Smooth muscle cell (in vitro differentiated cells): ENCODE results near the gene NPB. TPM values are rescaled to one million over a fixed set of nuclear protein-coding genes. Genes with fewer than 3 reads are reported as not detected.

Source experiments
- DNase-seq: peaks from one replicate; lab custom pipeline; 2025; ENCODE audit not compliant: unreplicated experiment; lab: John Stamatoyannopoulos, UW
- H2AFZ ChIP-seq: fragments of 200-600 bp; sonication (generic); 2 replicates; pipeline ENCODE4 v1.6.0; 2016; ENCODE audit warnings: antibody characterized with exemption, low read depth, mild to moderate bottlenecking
- H3F3A ChIP-seq: fragments of 200-600 bp; sonication (generic); 2 replicates; pipeline ENCODE4 v1.6.0; 2017; ENCODE audit warnings: antibody characterized with exemption, low read depth
- H3K27ac ChIP-seq: fragments of 200-600 bp; sonication (generic); 2 replicates; pipeline ENCODE4 v1.5.1; 2016; ENCODE audit warnings: low read depth, mild to moderate bottlenecking
- H3K27me3 ChIP-seq: fragments of 200-600 bp; sonication (generic); 2 replicates; pipeline ENCODE4 v1.6.1; 2016; ENCODE audit warnings: low read depth, mild to moderate bottlenecking
- H3K36me3 ChIP-seq: fragments of 200-600 bp; sonication (generic); 2 replicates; pipeline ENCODE4 v1.5.1; 2016; ENCODE audit warnings: low read depth
- H3K4me1 ChIP-seq: fragments of 200-600 bp; sonication (generic); 2 replicates; pipeline ENCODE4 v1.5.1; 2016; ENCODE audit warnings: low read depth
- H3K4me2 ChIP-seq: fragments of 200-600 bp; sonication (generic); 2 replicates; pipeline ENCODE4 v1.6.0; 2016; ENCODE audit warnings: mild to moderate bottlenecking
- H3K4me3 ChIP-seq: fragments of 200-600 bp; sonication (generic); 2 replicates; pipeline ENCODE4 v1.5.1; 2016; ENCODE audit warnings: mild to moderate bottlenecking
- H3K79me2 ChIP-seq: fragments of 200-600 bp; sonication (generic); 2 replicates; pipeline ENCODE4 v1.6.0; 2016; ENCODE audit warnings: low read depth, mild to moderate bottlenecking
- H3K9ac ChIP-seq: fragments of 200-600 bp; sonication (generic); 2 replicates; pipeline ENCODE4 v1.6.0; 2016; ENCODE audit warnings: low read depth
- H3K9me3 ChIP-seq: fragments of 200-600 bp; sonication (generic); replicated peaks from 2 replicates; pipeline ENCODE4 v1.5.1; 2016; ENCODE audit warnings: low read depth
- H4K20me1 ChIP-seq: fragments of 200-600 bp; sonication (generic); 2 replicates; pipeline ENCODE4 v1.6.0; 2016; ENCODE audit warnings: low read depth
- WGBS: methylation state at CpG from one replicate; pipeline ENCODE4 v1.1.7; 2016; ENCODE audit warnings: low lambda C conversion rate; 5-methylcytosine and 5-hydroxymethylcytosine counted together
- polyA plus RNA-seq: library from polyadenylated mRNA; unstranded; fragments of >200 nt; fragmentation: Nextera tagmentation; extraction: Ambion mirVana; gene quantifications from 2 replicates; pipeline ENCODE4 v1.2.1, GENCODE V29; 2016
- total RNA-seq: library from RNA; depleted of rRNA; stranded (reverse); fragments of >200 nt; gene quantifications from 2 replicates; pipeline ENCODE4 v1.2.3, GENCODE V29; 2014
- TF ChIP-seq, protein P1 (sequence below): fragments of 200-600 bp; sonication (generic); IDR thresholded peaks from 2 replicates; pipeline ENCODE4 v1.5.1; 2017; ENCODE audit warnings: borderline replicate concordance, mild to moderate bottlenecking, antibody characterized with exemption; ENCODE audit not compliant: insufficient read depth, poor library complexity, severe bottlenecking

Gene NPB
- total and polyA plus RNA-seq, 2 experiments from 2014 or later, result 7.9 to 14.4 TPM

DNA sequence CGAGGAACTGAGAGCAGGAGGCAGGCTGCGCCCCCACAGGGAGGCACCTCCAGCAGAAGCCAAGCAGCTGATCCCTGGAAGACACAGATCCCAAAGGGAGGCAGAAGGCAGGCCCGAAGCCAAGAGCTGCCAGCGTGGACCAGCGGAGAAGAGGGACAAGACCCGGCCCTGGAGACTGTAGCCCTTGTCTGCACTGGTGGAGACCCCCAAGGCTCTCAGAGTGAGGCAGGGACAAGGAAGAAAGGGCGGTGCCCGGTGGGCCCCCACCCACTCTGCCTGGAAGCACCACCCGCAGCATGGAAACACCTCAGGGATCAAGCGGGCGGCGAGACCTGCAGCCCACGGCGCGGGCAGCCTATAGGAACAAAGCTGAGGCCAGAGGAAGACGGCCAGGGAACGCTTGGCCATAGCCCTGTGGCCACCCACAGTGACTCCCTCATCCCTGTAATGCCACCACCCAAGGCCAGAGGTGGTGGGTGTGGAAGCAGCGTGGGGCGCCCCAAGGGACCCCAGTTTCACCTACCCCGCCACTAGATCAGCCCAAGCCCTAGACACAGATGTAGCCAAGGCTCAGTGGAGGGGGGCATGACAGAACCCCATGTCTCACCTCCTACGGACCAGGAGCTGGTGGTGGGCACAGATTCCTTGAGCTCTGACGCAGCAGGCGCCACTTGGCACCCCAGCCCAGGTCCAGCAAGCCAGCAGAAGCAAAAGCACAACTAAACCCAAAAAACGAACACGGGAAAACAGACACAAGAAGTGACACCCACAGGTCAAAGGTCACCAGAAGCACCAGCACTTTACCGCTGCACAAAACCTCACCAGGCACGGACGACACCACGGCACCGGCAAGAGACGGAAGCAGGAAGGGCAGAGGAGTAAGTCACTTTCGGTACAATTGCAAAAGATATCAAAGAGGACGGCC, 18.8 kb downstream of the NPB start:
- no peak overlapping the region for H3K9ac ChIP-seq
- no peak overlapping the region for H3K27ac ChIP-seq
- TF ChIP-seq, protein P1, sequence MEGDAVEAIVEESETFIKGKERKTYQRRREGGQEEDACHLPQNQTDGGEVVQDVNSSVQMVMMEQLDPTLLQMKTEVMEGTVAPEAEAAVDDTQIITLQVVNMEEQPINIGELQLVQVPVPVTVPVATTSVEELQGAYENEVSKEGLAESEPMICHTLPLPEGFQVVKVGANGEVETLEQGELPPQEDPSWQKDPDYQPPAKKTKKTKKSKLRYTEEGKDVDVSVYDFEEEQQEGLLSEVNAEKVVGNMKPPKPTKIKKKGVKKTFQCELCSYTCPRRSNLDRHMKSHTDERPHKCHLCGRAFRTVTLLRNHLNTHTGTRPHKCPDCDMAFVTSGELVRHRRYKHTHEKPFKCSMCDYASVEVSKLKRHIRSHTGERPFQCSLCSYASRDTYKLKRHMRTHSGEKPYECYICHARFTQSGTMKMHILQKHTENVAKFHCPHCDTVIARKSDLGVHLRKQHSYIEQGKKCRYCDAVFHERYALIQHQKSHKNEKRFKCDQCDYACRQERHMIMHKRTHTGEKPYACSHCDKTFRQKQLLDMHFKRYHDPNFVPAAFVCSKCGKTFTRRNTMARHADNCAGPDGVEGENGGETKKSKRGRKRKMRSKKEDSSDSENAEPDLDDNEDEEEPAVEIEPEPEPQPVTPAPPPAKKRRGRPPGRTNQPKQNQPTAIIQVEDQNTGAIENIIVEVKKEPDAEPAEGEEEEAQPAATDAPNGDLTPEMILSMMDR, result no peak
- H3F3A ChIP-seq, result peaks cover 4% of the 10 kb centered on the region
- no peaks in the 10 kb centered on the region for H3K27me3 ChIP-seq
- DNase-seq, result no peak
- H3K79me2 ChIP-seq, result peaks cover 90% of the 10 kb centered on the region
- peaks cover 91% of the 10 kb centered on the region for H4K20me1 ChIP-seq
- no peak overlapping the region for H3K4me2 ChIP-seq
- H3K4me3 ChIP-seq, result no peak overlapping the region
- no peak overlapping the region for H2AFZ ChIP-seq
- H3K36me3 ChIP-seq, result no peaks in the 10 kb centered on the region
- H3K4me1 ChIP-seq, result peaks cover 23% of the 10 kb centered on the region
- WGBS, result 94% methylated on average over 33 of the region's 33 CpGs
- no peaks in the 10 kb centered on the region for H3K9me3 ChIP-seq

DNA sequence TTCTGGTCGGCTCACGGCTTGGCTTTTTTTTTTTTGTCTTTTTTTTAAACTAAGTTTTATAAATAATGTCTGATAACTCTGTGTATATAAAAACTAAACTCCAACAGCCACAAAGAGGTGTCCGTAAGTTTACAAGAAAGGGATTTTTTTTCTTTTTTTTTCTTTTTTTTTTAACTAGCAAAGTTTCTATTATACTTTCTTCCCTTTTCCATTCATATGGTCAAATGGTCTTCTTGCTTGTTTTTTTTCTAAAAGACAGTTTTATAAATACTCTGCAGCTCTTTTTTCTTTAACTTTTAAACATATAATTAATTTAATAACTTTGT, 19.5 kb downstream of the NPB start:
- DNase-seq, result no peak
- H3F3A ChIP-seq, result peaks cover 8% of the 10 kb centered on the region
- peaks cover 93% of the 10 kb centered on the region for H3K79me2 ChIP-seq
- 97% methylated on average over 3 of the region's 3 CpGs for WGBS
- no peak overlapping the region for H3K27ac ChIP-seq
- no peak overlapping the region for H3K4me3 ChIP-seq
- H3K4me2 ChIP-seq, result no peak overlapping the region
- TF ChIP-seq, protein P1, result no peak
- H3K9ac ChIP-seq, result no peak overlapping the region
- H3K27me3 ChIP-seq, result no peaks in the 10 kb centered on the region
- no peaks in the 10 kb centered on the region for H3K9me3 ChIP-seq
- peaks cover 93% of the 10 kb centered on the region for H4K20me1 ChIP-seq
- peaks cover 29% of the 10 kb centered on the region for H3K4me1 ChIP-seq
- no peak overlapping the region for H2AFZ ChIP-seq
- no peaks in the 10 kb centered on the region for H3K36me3 ChIP-seq

DNA sequence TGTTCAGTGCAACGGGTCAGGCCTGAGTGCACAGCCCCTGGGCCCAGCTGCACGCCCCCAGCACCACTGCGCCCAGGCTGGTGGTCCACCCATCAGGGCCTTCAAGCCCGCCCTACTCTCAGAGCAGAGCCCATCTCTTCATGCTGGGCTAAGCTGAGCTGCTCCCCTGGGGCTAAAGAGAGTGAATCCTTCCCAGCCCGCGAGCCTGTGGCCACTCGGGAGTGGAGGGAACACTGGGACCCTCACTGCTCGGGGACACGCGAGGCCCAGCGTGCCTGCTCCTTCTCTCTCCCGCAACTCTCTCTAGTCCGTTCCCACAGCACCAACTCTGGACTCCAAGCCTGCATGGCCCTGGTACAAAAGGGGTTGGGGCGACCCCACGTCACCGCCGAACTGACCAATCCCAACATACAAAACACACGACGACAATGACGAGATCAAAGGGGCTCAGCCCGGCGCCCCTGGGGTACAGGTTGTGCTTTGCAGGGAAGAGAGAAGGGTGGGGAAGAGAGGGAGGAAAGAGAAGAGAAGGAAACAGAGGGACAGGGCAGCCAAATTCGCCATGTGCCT, 20.0 kb downstream of the NPB start:
- Histone ChIP-seq H3K36me3 (no peaks in the 10 kb centered on the region), H3K9ac (no peak overlapping the region), H4K20me1 (peaks cover 90% of the 10 kb centered on the region), H3F3A (peaks cover 14% of the 10 kb centered on the region), H3K4me3 (no peak overlapping the region), H3K79me2 (peaks cover 96% of the 10 kb centered on the region), H3K27ac (no peak overlapping the region), H2AFZ (no peak overlapping the region), H3K4me2 (no peak overlapping the region), H3K4me1 (peaks cover 30% of the 10 kb centered on the region), H3K9me3 (no peaks in the 10 kb centered on the region), H3K27me3 (no peaks in the 10 kb centered on the region)
- no peak for DNase-seq
- 97% methylated on average over 23 of the region's 23 CpGs for WGBS
- TF ChIP-seq, protein P1, result no peak
